Coronary artery (tissue), 2 donors: ENCODE results near the gene TMEM235.

Experiments used
- DNase-seq: peaks from one replicate; pipeline ENCODE4 v3.0.0-alpha.2; 2017; ENCODE audit warnings: low spot score
- H3K27ac ChIP-seq, 2 donors: fragments of 200-600 bp; sonication (generic); one replicate each; pipeline ENCODE4 v1.5.1; 2016 to 2019
- H3K4me3 ChIP-seq: fragments of 200-600 bp; sonication (generic); 2 replicates; pipeline ENCODE4 v1.5.1; 2016; ENCODE audit warnings: mild to moderate bottlenecking, moderate library complexity
- TF ChIP-seq, protein P1 (sequence below): fragments of 200-600 bp; sonication (generic); IDR thresholded peaks from one replicate; pipeline ENCODE4 v1.5.1; 2019; ENCODE audit warnings: antibody characterized with exemption

Gene TMEM235

DNA sequence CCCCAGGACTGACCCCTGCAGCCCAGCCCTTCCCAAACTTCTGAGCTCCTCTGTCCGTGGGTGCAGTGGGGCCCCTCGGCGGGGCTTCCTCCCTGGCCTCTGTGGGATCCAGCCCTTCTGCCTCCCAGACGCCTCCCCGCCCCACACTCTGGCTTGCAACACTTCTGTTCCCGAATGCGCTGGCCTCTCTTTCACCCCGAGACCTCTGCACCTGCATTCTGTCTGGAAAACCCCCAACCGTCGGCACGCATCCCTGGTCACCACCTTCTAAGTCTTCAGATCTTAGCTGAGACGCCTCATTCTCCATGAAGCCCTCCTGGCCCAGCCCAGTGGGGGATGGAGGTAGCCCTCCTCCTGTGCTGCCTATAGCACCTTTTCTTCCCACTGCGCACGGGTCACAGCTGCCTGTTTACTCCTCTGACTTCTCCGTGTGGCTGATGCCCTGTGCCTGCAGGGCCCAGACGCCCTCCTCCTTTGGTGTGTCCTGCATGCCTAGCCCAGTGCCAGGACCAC, 26.4 kb downstream of the TMEM235 start:
- no peak for DNase-seq
- Histone ChIP-seq H3K27ac (peak overlapping the region in 1 of 2 donors; percentile 20), H3K4me3 (no peak overlapping the region)
- TF ChIP-seq, protein P1, sequence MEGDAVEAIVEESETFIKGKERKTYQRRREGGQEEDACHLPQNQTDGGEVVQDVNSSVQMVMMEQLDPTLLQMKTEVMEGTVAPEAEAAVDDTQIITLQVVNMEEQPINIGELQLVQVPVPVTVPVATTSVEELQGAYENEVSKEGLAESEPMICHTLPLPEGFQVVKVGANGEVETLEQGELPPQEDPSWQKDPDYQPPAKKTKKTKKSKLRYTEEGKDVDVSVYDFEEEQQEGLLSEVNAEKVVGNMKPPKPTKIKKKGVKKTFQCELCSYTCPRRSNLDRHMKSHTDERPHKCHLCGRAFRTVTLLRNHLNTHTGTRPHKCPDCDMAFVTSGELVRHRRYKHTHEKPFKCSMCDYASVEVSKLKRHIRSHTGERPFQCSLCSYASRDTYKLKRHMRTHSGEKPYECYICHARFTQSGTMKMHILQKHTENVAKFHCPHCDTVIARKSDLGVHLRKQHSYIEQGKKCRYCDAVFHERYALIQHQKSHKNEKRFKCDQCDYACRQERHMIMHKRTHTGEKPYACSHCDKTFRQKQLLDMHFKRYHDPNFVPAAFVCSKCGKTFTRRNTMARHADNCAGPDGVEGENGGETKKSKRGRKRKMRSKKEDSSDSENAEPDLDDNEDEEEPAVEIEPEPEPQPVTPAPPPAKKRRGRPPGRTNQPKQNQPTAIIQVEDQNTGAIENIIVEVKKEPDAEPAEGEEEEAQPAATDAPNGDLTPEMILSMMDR: no peak

DNA sequence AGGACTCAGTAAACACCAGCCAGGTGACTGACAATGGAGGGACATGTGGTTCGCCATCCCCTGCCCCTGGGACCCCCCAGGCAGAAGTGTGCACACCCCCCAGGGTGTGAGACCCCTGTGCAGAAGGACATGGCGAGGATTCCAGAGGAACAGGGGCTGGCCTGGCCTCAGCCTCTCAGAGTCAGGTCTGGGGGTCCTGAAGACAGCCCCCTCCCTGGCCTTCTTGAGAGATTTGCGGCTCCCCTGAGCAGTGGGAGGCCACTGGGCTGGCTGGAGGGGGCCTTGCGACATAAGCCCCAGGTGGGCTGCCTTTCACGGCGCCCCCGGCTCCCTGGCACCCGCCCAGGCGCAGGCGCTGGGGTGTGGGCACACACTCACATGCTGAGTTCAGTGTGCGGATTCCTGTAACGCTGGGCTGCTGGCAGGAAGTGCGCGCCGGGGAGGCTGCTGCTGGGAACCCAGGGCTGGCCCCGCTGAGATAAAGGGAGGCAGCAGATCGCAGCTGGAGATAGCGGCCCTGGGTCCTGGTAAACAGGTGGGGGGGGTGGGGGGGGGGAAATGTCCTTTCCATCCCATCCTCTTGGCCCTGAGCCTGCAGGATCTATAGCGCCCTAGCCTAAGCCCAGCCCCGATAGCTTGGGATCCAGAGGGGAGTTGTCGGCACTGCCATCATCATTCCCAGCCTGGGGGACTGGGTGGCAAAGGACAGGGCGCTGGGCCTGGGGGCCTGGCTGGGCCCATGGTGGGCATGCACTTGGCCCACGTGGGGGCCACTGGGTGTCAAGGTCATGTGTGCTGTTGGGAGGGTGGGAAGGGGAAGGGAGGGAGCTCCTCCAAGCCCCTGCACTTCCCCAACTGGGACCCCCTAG, 27.1 kb downstream of the TMEM235 start:
- no peak for DNase-seq
- Histone ChIP-seq H3K27ac (peak overlapping the region in 1 of 2 donors; percentile 20), H3K4me3 (no peak overlapping the region)
- TF ChIP-seq, protein P1: no peak

- no peak overlapping the region for H3K4me3 ChIP-seq
- no peak for DNase-seq
- no peak overlapping the region for H3K27ac ChIP-seq
- TF ChIP-seq, protein P1: no peak
Measured at GRCh38 chr17:78259192-78259554, 27.7 kb downstream of the TMEM235 start.

GRCh38 chr17:78263063-78263735, 31.8 kb downstream of the TMEM235 start:
- peak overlapping the region in 1 of 2 donors; percentile 57 for H3K27ac ChIP-seq
- no peak overlapping the region for H3K4me3 ChIP-seq
- TF ChIP-seq, protein P1: no peak
- no peak for DNase-seq

DNA sequence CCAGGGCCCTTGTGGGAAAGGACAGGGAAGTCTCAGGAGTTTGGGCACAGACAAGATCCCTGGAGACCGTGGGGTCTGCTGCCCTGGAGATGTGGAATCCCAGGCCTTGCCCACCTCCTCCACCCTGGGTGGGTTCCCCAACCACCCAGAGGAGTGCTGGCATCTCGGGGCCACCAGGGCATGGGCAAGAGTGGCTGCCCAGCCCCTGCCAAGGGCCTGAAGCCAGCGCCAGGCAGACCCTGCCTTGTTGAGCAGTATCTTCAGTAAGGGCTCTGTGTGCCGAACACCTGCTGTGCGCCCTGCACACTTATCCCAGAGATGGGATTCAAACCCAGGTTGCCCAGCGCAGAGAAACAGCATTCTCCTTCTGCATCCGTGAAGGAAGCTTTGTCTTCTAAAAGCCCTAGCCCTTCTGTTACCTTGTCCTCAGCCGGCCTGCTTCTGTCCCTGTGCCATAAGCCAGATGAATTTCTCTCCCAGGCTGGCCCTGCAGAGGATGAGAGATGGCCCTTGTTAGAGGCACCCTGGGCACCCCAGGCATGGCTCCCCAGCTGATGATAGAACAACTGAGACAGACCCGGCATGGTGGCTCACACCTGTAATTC, 32.4 kb downstream of the TMEM235 start:
- DNase-seq: no peak
- TF ChIP-seq, protein P1: no peak

GRCh38 chr17:78264590-78264989, 33.2 kb downstream of the TMEM235 start:
- TF ChIP-seq, protein P1: no peak

More for the DNA sequence above, 32.4 kb downstream of the TMEM235 start:
- H3K4me3 ChIP-seq: no peak overlapping the region
- peak overlapping the region in 1 of 2 donors; percentile 57 for H3K27ac ChIP-seq

More at GRCh38 chr17:78264590-78264989, 33.2 kb downstream of the TMEM235 start:
- Histone ChIP-seq H3K27ac (no peak overlapping the region), H3K4me3 (no peak overlapping the region)
- DNase-seq: no peak
